ENCODE measurements around the gene FBXO31. TPM values are rescaled to one million over a fixed set of nuclear protein-coding genes. Genes with fewer than 3 reads are reported as not detected.

Gene FBXO31
- polyA plus RNA-seq, 1 donor from 2014 or later: 20.6 TPM

DNA sequence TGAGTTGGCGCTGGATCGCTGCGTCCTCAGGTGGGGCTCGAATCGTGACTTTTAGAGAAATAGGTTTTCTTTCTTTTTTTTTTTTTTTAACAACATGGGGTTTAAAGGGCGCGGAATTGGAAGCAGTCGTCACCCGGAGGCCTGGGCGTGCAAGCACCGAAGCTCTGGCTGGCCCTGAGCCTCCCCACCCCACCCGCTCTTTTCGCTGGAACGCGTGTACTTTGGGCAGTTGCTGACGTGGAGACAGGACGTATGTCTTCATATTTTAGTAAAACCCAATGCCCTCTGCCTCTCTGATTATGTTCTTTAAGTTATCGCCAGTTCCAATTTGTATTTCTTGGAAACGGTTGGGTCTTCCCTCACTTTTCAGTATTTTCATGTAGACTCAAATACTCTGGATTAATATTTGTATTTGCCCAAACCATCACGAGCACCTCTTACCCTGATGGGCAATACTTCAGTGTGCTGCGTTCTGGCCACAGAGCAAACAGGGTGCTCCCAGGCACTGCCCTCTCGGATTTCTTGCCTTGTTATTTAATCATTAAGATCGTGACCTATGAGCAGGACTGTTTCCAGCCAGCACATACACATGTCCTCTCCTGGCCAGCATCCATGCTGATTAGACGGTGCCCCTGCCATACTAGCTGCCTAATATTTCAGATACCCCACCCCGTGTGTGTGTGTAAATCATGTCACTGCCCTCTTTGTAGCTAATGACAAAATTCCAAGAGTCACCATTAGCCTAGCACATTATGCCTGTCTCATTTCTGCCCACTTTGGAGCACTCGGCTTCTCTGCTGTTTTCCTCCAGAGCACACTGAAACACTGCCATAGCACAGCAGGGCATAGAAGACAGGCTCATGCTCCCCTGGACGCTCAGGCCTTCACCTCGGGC, 65.6 kb downstream of the FBXO31 start:
- Histone ChIP-seq H3K9me2 (ENCODE audit: insufficient read depth, low read length) (no peaks in the 10 kb centered on the region), H3F3A (ENCODE audit: insufficient read depth, low read length, poor library complexity, severe bottlenecking) (no peaks in the 10 kb centered on the region), H3K9me3 (ENCODE audit: low read length) (no peaks in the 10 kb centered on the region), H4K20me1 (ENCODE audit: insufficient read depth) (no peaks in the 10 kb centered on the region), H3K4me2 (ENCODE audit: low read length) (peak overlapping the region; percentile 97), H3K4me3 (ENCODE audit: low read length) (peak overlapping the region; percentile 76), H3K79me2 (replicated peaks; ENCODE audit: insufficient read depth, low read length) (peaks cover 11% of the 10 kb centered on the region), H2AFZ (ENCODE audit: low read depth, low read length) (peak overlapping the region; percentile 54), H3K27ac (ENCODE audit: low read length) (peak overlapping the region; percentile 87), H3K27me3 (ENCODE audit: insufficient read depth, low read depth, low read length) (no peaks in the 10 kb centered on the region), H3K9ac (ENCODE audit: low read length) (peak overlapping the region; percentile 82), H3K36me3 (ENCODE audit: insufficient read depth, low read length) (no peaks in the 10 kb centered on the region)
- TF ChIP-seq SMC3 (conservative IDR thresholded peaks at IDR 0.05; ENCODE audit: poor library complexity) (no peak), MXI1 (conservative IDR thresholded peaks at IDR 0.05; ENCODE audit: poor library complexity, severe bottlenecking) (peak; percentile 62)

- H3K4me2 ChIP-seq (ENCODE audit: low read length): peak within 1 kb of the TSS; percentile 97
- H3K79me2 ChIP-seq (replicated peaks; ENCODE audit: insufficient read depth, low read length): peaks cover 11% of the 10 kb centered on the region
- no peaks in the 10 kb centered on the region for H4K20me1 ChIP-seq (ENCODE audit: insufficient read depth)
- no peaks in the 10 kb centered on the region for H3F3A ChIP-seq (ENCODE audit: insufficient read depth, low read length, poor library complexity, severe bottlenecking)
- H3K4me3 ChIP-seq (ENCODE audit: low read length): peak within 1 kb of the TSS; percentile 76
- no peaks in the 10 kb centered on the region for H3K36me3 ChIP-seq (ENCODE audit: insufficient read depth, low read length)
- TF ChIP-seq SMC3 (conservative IDR thresholded peaks at IDR 0.05; ENCODE audit: poor library complexity): peak; percentile 60
- peak; percentile 40 for TF ChIP-seq RAD21 (conservative IDR thresholded peaks at IDR 0.05)
- TF ChIP-seq EP300 (conservative IDR thresholded peaks at IDR 0.05; ENCODE audit: poor library complexity, severe bottlenecking): peak; percentile 40
- TF ChIP-seq MXI1 (conservative IDR thresholded peaks at IDR 0.05; ENCODE audit: poor library complexity, severe bottlenecking): peak; percentile 73
- TF ChIP-seq, protein P1, sequence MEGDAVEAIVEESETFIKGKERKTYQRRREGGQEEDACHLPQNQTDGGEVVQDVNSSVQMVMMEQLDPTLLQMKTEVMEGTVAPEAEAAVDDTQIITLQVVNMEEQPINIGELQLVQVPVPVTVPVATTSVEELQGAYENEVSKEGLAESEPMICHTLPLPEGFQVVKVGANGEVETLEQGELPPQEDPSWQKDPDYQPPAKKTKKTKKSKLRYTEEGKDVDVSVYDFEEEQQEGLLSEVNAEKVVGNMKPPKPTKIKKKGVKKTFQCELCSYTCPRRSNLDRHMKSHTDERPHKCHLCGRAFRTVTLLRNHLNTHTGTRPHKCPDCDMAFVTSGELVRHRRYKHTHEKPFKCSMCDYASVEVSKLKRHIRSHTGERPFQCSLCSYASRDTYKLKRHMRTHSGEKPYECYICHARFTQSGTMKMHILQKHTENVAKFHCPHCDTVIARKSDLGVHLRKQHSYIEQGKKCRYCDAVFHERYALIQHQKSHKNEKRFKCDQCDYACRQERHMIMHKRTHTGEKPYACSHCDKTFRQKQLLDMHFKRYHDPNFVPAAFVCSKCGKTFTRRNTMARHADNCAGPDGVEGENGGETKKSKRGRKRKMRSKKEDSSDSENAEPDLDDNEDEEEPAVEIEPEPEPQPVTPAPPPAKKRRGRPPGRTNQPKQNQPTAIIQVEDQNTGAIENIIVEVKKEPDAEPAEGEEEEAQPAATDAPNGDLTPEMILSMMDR (IDR thresholded peaks at IDR 0.05; ENCODE audit: poor library complexity, severe bottlenecking): peak; percentile 77
- TF ChIP-seq EZH2 (IDR thresholded peaks at IDR 0.05; ENCODE audit: borderline replicate concordance, insufficient read depth, low read length, poor library complexity, severe bottlenecking): no peak
- TF ChIP-seq POLR2AphosphoS5 (IDR thresholded peaks at IDR 0.05): peak; percentile 97
- peak; percentile 74 for TF ChIP-seq REST (IDR thresholded peaks at IDR 0.05; ENCODE audit: borderline replicate concordance)
- TF ChIP-seq TAF1 (IDR thresholded peaks at IDR 0.05; ENCODE audit: low read depth): peak; percentile 91
- peak within 1 kb of the TSS; percentile 83 for H2AFZ ChIP-seq (ENCODE audit: low read depth, low read length)
- H3K27me3 ChIP-seq (ENCODE audit: insufficient read depth, low read depth, low read length): no peaks in the 10 kb centered on the region
- no peaks in the 10 kb centered on the region for H3K9me2 ChIP-seq (ENCODE audit: insufficient read depth, low read length)
- H3K27ac ChIP-seq (ENCODE audit: low read length): peak within 1 kb of the TSS; percentile 87
- peak within 1 kb of the TSS; percentile 82 for H3K9ac ChIP-seq (ENCODE audit: low read length)
- H3K9me3 ChIP-seq (ENCODE audit: low read length): no peaks in the 10 kb centered on the region
Measured at GRCh38 chr16:87316923-87317749, 66.4 kb downstream of the FBXO31 start, which contains the start of gene C16orf95. Gene C16orf95, minus strand, starts transcription at chr16:87317392. Its CDS starts 150 bp downstream, at chr16:87317242.
